SK-N-MC (cell line): ENCODE results near the gene SH2D3A.

Experiments used
- EZH2 ChIP-seq: fragments of 200-600 bp; sonication (generic); IDR thresholded peaks from one replicate; pipeline ENCODE4 v1.6.1; 2017; ENCODE audit warnings: antibody characterized with exemption
- FOXP2 ChIP-seq: optimal IDR thresholded peaks from 2 replicates; pipeline ENCODE3; 2011; ENCODE audit warnings: mild to moderate bottlenecking, moderate library complexity; ENCODE audit not compliant: insufficient read depth; ENCODE audit errors: extremely low read length, control extremely low read depth
- POLR2AphosphoS5 ChIP-seq: IDR thresholded peaks from 2 replicates; pipeline ENCODE4 v1.6.1; 2012; ENCODE audit warnings: mild to moderate bottlenecking, low read depth, low read length, borderline replicate concordance

DNA sequence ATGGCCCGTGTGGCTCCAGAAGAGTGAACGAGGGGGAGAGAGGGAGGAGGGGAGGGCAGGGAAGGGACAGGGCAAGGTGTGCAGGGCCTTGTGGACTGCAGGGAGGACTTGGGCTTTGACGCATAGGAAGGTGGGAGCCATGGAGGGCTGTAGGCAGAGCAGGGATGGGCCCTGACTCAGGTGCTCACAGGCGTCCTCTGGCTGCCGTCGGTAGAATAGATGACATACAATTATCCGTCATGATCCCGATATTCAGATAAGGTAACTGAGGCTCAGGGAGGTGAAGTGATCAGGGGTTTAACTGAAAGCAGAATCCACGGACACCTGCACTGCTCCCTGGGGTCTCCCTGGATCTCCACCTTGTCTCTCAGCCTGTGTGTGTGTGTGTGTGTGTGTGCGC is 50.2 kb downstream of the SH2D3A start:
- TF ChIP-seq EZH2: no peak
- no peak for TF ChIP-seq POLR2AphosphoS5
- no peak for TF ChIP-seq FOXP2
